Panc1 (cell line): ENCODE data around the gene PLK3. TPM values are rescaled to one million over a fixed set of nuclear protein-coding genes. Genes with fewer than 3 reads are reported as not detected.

ENCODE experiments used
- ATAC-seq: fragments of 200-7000 bp; cut with Tn5 transposase; 2 replicates; pipeline ENCODE4 v1.9.1; 2020; ENCODE audit warnings: mild to moderate bottlenecking, moderate library complexity
- BruUV-seq: library from RNA; stranded (reverse); fragments of 400-500 nt; replicated peaks from 2 replicates; lab custom pipeline; 2021; lab: Mats Ljungman, UMichigan
- CTCF ChIA-PET: fragments of 300-600 bp; sonication (Branson Sonifier 250); formaldehyde crosslinking; loops from one replicate; lab custom pipeline; 2022; ENCODE audit warnings: antibody characterized with exemption; lab: Charles Lee
- POLR2A ChIA-PET: fragments of 300-600 bp; sonication (Branson Sonifier 250); formaldehyde crosslinking; loops from one replicate; lab custom pipeline; 2022; ENCODE audit warnings: antibody characterized with exemption; lab: Charles Lee
- DNase-seq: peaks from one replicate; pipeline ENCODE4 v3.0.0-alpha.2; 2010; ENCODE audit warnings: low read depth, low spot score
- H3K27ac ChIP-seq: 2 replicates; pipeline ENCODE4 v1.5.1; 2011; ENCODE audit warnings: mild to moderate bottlenecking, low read length, inconsistent platforms
- H3K27me3 ChIP-seq: fragments of 200-500 bp; sonication (Bioruptor generic); 2 replicates; pipeline ENCODE4 v1.6.0; 2014; ENCODE audit warnings: low read length, inconsistent platforms; ENCODE audit not compliant: control insufficient read depth, insufficient read depth
- H3K36me3 ChIP-seq: fragments of 200-500 bp; sonication (Bioruptor generic); 2 replicates; pipeline ENCODE4 v1.5.1; 2014; ENCODE audit warnings: inconsistent platforms, mild to moderate bottlenecking, low read length, moderate library complexity; ENCODE audit not compliant: control insufficient read depth, insufficient read depth
- H3K4me1 ChIP-seq: 2 replicates; pipeline ENCODE4 v1.5.1; 2011; ENCODE audit warnings: inconsistent platforms, mild to moderate bottlenecking, low read length, moderate library complexity; ENCODE audit not compliant: control insufficient read depth, insufficient read depth
- H3K4me3 ChIP-seq, 2 experiments: 2 replicates each; pipeline ENCODE4 v1.5.1; 2011 to 2012; ENCODE audit warnings: low read depth in 2 of 2, low read length in 2 of 2, mild to moderate bottlenecking in 2 of 2, inconsistent platforms in 1 of 2, moderate library complexity in 1 of 2
- H3K9me3 ChIP-seq: fragments of 200-500 bp; sonication (Bioruptor generic); 2 replicates; pipeline ENCODE4 v1.5.1; 2014; ENCODE audit warnings: low read depth, mild to moderate bottlenecking, inconsistent platforms, low read length, moderate library complexity; ENCODE audit not compliant: control insufficient read depth, insufficient read depth
- POLR2AphosphoS5 ChIP-seq: IDR thresholded peaks from 2 replicates; pipeline ENCODE4 v1.6.1; 2012; ENCODE audit warnings: mild to moderate bottlenecking, low read depth, low read length, moderate library complexity
- SIN3A ChIP-seq: IDR thresholded peaks from 2 replicates; pipeline ENCODE4 v1.6.1; 2012; ENCODE audit warnings: low read depth, mild to moderate bottlenecking, low read length, moderate library complexity, borderline replicate concordance; ENCODE audit not compliant: insufficient read depth
- TCF7L2 ChIP-seq: IDR thresholded peaks from 2 replicates; pipeline ENCODE4 v1.6.1; 2011; ENCODE audit warnings: mild to moderate bottlenecking, low read depth, low read length, inconsistent platforms
- in situ Hi-C: cut with HindIII; loops from 2 replicates; pipeline ENCODE4 v1.10.0; 2016; ENCODE audit warnings: low sequenced_read_pairs, low pct_unique_long_range_greater_than_20kb
- intact Hi-C: fragments of 100-400 bp; cut with micrococcal nuclease; formaldehyde crosslinking; loops from one replicate; pipeline ENCODE4 v1.10.0; 2022; ENCODE audit not compliant: unreplicated experiment
- total RNA-seq: library from RNA; stranded (reverse); gene quantifications from one replicate; pipeline ENCODE4 v1.2.1, GENCODE V29; 2021; ENCODE audit not compliant: unreplicated experiment
- TF ChIP-seq, protein P1 (sequence below), 2 experiments: IDR thresholded peaks; 2 replicates each; pipeline ENCODE4 v1.6.1; 2011 to 2012; ENCODE audit warnings: low read depth in 2 of 2, control low read depth in 1 of 2, low read length in 1 of 2, mild to moderate bottlenecking in 1 of 2, moderate library complexity in 1 of 2; ENCODE audit not compliant: insufficient read depth in 1 of 2
- TF ChIP-seq, protein P2 (sequence below): fragments of 450-650 bp; IDR thresholded peaks from 2 replicates; pipeline ENCODE4 v1.5.1; 2017; ENCODE audit warnings: mild to moderate bottlenecking

Gene PLK3
- total RNA-seq, 1 experiment from 2014 or later = 13.7 TPM

DNA sequence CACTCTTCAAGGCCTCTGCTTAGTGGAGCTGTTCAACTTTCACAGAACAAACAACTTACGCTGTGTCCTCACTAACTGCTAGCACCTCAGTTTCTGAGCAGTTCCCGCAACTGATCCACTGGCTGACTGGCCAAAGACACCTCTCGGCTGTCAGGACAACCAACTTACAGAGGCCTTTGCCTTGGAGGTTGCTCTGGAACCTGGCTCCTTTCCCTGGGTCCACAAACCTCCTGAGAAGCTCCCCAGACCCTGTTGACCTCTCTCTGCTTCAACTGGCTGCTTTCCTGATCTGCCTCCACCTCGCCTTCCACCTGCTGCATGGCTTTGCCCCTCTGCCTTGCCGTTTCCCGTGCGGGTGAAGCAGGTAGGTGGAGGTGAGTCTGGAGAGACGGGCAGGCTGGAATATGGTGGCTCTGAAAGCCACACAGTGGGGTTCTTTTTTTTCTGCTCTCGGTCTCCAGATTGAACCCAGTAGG is 21.1 kb downstream of the PLK3 start:
- Histone ChIP-seq H3K27ac (no peak overlapping the region; the same call in 1 of the 2 replicates), H3K36me3 (no peaks in the 10 kb centered on the region), H3K9me3 (no peaks in the 10 kb centered on the region), H3K4me3 (no peak overlapping the region), H3K27me3 (no peaks in the 10 kb centered on the region), H3K4me1 (peaks cover 4% of the 10 kb centered on the region; the same call in 1 of the 2 replicates)
- TF ChIP-seq, protein P1, sequence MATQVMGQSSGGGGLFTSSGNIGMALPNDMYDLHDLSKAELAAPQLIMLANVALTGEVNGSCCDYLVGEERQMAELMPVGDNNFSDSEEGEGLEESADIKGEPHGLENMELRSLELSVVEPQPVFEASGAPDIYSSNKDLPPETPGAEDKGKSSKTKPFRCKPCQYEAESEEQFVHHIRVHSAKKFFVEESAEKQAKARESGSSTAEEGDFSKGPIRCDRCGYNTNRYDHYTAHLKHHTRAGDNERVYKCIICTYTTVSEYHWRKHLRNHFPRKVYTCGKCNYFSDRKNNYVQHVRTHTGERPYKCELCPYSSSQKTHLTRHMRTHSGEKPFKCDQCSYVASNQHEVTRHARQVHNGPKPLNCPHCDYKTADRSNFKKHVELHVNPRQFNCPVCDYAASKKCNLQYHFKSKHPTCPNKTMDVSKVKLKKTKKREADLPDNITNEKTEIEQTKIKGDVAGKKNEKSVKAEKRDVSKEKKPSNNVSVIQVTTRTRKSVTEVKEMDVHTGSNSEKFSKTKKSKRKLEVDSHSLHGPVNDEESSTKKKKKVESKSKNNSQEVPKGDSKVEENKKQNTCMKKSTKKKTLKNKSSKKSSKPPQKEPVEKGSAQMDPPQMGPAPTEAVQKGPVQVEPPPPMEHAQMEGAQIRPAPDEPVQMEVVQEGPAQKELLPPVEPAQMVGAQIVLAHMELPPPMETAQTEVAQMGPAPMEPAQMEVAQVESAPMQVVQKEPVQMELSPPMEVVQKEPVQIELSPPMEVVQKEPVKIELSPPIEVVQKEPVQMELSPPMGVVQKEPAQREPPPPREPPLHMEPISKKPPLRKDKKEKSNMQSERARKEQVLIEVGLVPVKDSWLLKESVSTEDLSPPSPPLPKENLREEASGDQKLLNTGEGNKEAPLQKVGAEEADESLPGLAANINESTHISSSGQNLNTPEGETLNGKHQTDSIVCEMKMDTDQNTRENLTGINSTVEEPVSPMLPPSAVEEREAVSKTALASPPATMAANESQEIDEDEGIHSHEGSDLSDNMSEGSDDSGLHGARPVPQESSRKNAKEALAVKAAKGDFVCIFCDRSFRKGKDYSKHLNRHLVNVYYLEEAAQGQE (IDR thresholded peaks at IDR 0.05; ENCODE audit: insufficient read depth in 1 of 2, low read depth in 2 of 2, low read length in 1 of 2) = no peak
- TF ChIP-seq POLR2AphosphoS5 = no peak
- TF ChIP-seq TCF7L2 = no peak
- TF ChIP-seq, protein P2, sequence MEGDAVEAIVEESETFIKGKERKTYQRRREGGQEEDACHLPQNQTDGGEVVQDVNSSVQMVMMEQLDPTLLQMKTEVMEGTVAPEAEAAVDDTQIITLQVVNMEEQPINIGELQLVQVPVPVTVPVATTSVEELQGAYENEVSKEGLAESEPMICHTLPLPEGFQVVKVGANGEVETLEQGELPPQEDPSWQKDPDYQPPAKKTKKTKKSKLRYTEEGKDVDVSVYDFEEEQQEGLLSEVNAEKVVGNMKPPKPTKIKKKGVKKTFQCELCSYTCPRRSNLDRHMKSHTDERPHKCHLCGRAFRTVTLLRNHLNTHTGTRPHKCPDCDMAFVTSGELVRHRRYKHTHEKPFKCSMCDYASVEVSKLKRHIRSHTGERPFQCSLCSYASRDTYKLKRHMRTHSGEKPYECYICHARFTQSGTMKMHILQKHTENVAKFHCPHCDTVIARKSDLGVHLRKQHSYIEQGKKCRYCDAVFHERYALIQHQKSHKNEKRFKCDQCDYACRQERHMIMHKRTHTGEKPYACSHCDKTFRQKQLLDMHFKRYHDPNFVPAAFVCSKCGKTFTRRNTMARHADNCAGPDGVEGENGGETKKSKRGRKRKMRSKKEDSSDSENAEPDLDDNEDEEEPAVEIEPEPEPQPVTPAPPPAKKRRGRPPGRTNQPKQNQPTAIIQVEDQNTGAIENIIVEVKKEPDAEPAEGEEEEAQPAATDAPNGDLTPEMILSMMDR = no peak
- no peak for TF ChIP-seq SIN3A
- in situ Hi-C loops (no loop called here), intact Hi-C loops (no loop called here)
- CTCF ChIA-PET = interaction anchor here (0.6 kb wide), 1 partner anchor 1535 kb away, joined by 4 read pairs; no protein-coding TSS in a partner anchor
- POLR2A ChIA-PET = interaction anchor here (0.6 kb wide), 3 partner anchors 38 to 97 kb away, joined by 4 to 17 read pairs (median 5); no protein-coding TSS in a partner anchor
- no peak for ATAC-seq
- BruUV-seq = no TSS peak
- DNase-seq = no peak

DNA sequence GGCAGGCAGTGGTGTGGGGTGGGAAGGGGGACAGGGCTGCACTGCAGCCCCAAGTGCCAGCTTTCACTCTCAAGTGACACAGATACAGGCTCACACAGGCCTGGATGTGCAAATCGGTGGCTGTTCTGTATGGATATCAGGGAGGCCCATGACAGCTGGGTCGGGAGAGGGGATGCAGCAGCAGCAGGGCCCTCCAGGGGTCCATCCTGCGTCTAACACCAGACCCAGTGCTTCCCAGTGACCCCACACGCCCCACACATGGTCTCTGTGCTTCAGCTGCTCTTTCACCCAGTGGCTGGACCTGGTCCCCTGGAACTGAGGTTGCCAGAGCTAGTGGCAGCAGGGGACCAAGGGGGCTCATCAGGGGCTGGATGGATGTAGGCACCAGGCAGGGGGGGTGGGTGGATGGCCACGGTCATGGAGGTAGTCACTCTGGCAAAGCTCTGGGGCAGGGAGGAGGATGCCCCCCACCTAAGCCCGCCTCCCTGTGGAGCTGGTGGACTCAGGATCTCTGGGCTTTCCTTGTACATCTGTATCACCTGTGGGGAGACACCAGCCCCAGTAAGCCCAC is 22.0 kb downstream of the PLK3 start:
- intact Hi-C loops = no loop called here
- no peaks in the 10 kb centered on the region for H3K27me3 ChIP-seq

More for the DNA sequence above, 22.0 kb downstream of the PLK3 start:
- CTCF ChIA-PET = interaction anchor here (0.6 kb wide), 2 partner anchors 268 to 1536 kb away, joined by 4 to 5 read pairs; no protein-coding TSS in a partner anchor
- Histone ChIP-seq H3K27ac (no peak overlapping the region), H3K9me3 (no peaks in the 10 kb centered on the region), H3K36me3 (no peaks in the 10 kb centered on the region), H3K4me3 (no peak overlapping the region), H3K4me1 (peaks cover 4% of the 10 kb centered on the region; the same call in 1 of the 2 replicates)
- in situ Hi-C loops = no loop called here
- DNase-seq (no peak), ATAC-seq (no peak)
- TF ChIP-seq POLR2AphosphoS5 = no peak
- TF ChIP-seq, protein P1 (IDR thresholded peaks at IDR 0.05; ENCODE audit: insufficient read depth in 1 of 2, low read depth in 2 of 2, low read length in 1 of 2) = no peak
- POLR2A ChIA-PET = interaction anchor here (0.7 kb wide), 1 partner anchor 101 kb away, joined by 7 read pairs; no protein-coding TSS in a partner anchor
- no TSS peak for BruUV-seq
